MCF 10A (cell line): ENCODE data around the gene CXorf38. TPM values are rescaled to one million over a fixed set of nuclear protein-coding genes. Genes with fewer than 3 reads are reported as not detected.
"Not testable (repeated sequence)": the region's sequence is repeated elsewhere in the genome, so short reads cannot be mapped to it uniquely, and the experiment has no call there.

Experiments
- BruUV-seq: library from RNA; stranded (reverse); fragments of 400-500 nt; replicated peaks from 2 replicates; lab custom pipeline; 2021; lab: Mats Ljungman, UMichigan
- CTCF ChIA-PET: fragments of 300-600 bp; sonication (Branson Sonifier 250); formaldehyde crosslinking; extraction: SDS; loops from one replicate; lab custom pipeline; 2021; ENCODE audit warnings: antibody characterized with exemption, inconsistent platforms; lab: Yijun Ruan, JAX
- POLR2A ChIA-PET: fragments of 300-600, 350-650 bp; sonication (Branson Sonifier 250); formaldehyde crosslinking; extraction: SDS; loops from one replicate; lab custom pipeline; 2020; ENCODE audit warnings: antibody characterized with exemption, inconsistent platforms; lab: Yijun Ruan, JAX
- DNase-seq: peaks from one replicate; pipeline ENCODE4 v3.0.0-alpha.2; 2018; ENCODE audit not compliant: unreplicated experiment
- H3K27ac Mint-ChIP-seq: one replicate; pipeline ENCODE4 v1.8.0; 2022; ENCODE audit warnings: mild to moderate bottlenecking, low read depth, mixed read lengths; ENCODE audit not compliant: unreplicated experiment
- H3K27me3 Mint-ChIP-seq: one replicate; pipeline ENCODE4 v1.8.0; 2022; ENCODE audit warnings: mixed read lengths; ENCODE audit not compliant: insufficient read depth, unreplicated experiment
- H3K36me3 Mint-ChIP-seq: one replicate; pipeline ENCODE4 v1.8.0; 2022; ENCODE audit warnings: mild to moderate bottlenecking, moderate library complexity, mixed read lengths; ENCODE audit not compliant: insufficient read depth, unreplicated experiment
- H3K4me1 Mint-ChIP-seq: one replicate; pipeline ENCODE4 v1.8.0; 2022; ENCODE audit warnings: mixed read lengths; ENCODE audit not compliant: insufficient read depth, unreplicated experiment
- H3K4me3 Mint-ChIP-seq: one replicate; pipeline ENCODE4 v1.8.0; 2022; ENCODE audit warnings: mild to moderate bottlenecking, moderate library complexity, mixed read lengths; ENCODE audit not compliant: unreplicated experiment
- H3K9me3 Mint-ChIP-seq: one replicate; pipeline ENCODE4 v1.8.0; 2022; ENCODE audit warnings: mixed read lengths; ENCODE audit not compliant: unreplicated experiment
- CTCF ChIP-seq: fragments of 200-600 bp; IDR thresholded peaks from one replicate; pipeline ENCODE4 v1.8.0; 2022; ENCODE audit warnings: antibody characterized with exemption, mild to moderate bottlenecking; ENCODE audit not compliant: unreplicated experiment
- intact Hi-C: fragments of 100-400 bp; cut with micrococcal nuclease; formaldehyde crosslinking; loops from 2 replicates; pipeline ENCODE4 v1.14.1; 2022
- total RNA-seq: library from RNA; stranded (reverse); gene quantifications from 2 replicates; pipeline ENCODE4 v1.2.3, GENCODE V29; 2022

The CXorf38 gene
- total RNA-seq, 1 experiment from 2014 or later = 21.4 TPM

DNA sequence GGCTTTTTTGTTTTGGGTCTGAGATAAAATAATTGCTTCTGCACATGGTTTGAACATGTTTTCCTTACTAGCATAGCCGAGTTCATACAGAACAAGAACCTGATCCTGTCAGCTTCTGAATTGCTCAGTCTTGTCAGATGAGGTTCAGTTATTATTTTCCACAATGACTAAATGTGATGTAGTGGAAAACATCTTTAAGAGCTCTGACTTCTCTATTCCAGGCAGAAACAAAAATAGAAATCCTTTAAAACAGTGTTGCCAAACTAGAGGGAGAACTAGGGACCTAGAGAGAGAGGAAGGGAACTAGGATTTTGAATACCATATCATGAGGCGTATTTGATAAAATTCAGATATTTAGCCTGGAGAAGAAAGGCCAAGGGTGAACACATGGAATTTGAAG lies 64.5 kb downstream of the CXorf38 start:
- ChIA-PET CTCF (no interaction called here), POLR2A (no interaction called here)
- BruUV-seq = no TSS peak
- Mint-ChIP-seq H3K9me3 (no peaks in the 10 kb centered on the region), H3K27me3 (peaks cover 60% of the 10 kb centered on the region), H3K4me3 (no peak overlapping the region), H3K36me3 (no peaks in the 10 kb centered on the region), H3K4me1 (peaks cover 14% of the 10 kb centered on the region), H3K27ac (no peak overlapping the region)
- intact Hi-C loops = no loop called here
- DNase-seq = no peak
- no peak for TF ChIP-seq CTCF

DNA sequence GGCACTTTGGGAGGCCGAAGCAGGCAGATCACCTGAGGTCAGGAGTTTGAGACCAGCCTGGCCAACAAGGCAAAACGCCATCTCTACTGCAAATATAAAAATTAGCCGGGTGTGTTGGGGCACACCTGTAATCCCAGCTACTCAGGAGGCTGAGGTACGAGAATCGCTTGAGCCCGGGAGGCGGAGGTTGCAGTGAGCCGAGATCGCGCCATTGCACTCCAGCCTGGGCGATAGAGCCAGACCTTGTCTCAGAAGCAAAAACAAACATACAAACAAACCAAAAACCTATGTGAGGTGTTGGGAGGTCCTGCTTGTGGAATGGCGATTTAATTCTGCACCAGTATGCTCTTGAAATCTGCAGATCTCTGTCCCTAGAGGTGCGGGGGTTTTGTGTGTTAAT lies 65.2 kb downstream of the CXorf38 start:
- ChIA-PET POLR2A (interaction anchor here (0.7 to 3.0 kb wide), 2 partner anchors 63 to 1845 kb away, joined by 3 to 18 read pairs; no protein-coding TSS in a partner anchor), CTCF (interaction anchor here (0.9 to 1.1 kb wide), 2 partner anchors 38 to 639 kb away, joined by 3 to 5 read pairs; no protein-coding TSS in a partner anchor)
- peak overlapping the region; percentile 91 for H3K4me3 Mint-ChIP-seq
- DNase-seq, H3K27ac Mint-ChIP-seq, H3K9me3 Mint-ChIP-seq, intact Hi-C loops, H3K36me3 Mint-ChIP-seq, BruUV-seq: not testable (repeated sequence)
- H3K4me1 Mint-ChIP-seq = peaks cover 14% of the 10 kb centered on the region
- peaks cover 60% of the 10 kb centered on the region for H3K27me3 Mint-ChIP-seq

DNA sequence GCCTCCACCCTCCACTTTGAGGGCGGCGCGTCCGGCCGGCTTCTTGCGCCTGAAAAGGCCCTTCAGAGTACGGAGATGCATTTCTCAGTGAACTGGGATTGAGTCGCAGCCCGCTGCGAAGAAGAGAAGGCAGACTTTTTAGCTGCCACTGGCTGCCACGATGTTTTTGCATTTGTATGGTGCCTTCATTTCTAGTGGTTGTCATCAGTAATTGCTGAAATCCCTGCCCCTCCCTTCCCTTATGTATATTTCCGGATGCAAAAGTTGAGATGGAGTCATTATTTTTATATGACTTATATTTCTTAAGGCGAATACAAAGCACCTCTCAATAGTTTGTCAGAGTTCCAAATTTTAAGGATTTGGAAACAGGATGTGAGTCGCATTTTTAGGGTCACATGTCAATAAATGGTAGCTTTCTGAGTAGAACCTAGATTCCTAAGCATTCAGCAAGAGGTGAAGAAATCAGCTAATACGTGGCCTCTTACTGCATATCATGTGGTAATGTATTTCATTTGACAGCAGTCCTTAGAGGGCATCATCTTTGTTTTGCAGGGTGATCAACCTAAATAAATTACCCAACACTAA lies 65.9 kb downstream of the CXorf38 start:
- intact Hi-C loops = loop anchor here (2.0 kb wide), 1 partner anchor 37 kb away; no protein-coding TSS in a partner anchor
- Mint-ChIP-seq H3K4me1 (peaks cover 14% of the 10 kb centered on the region), H3K4me3 (peak overlapping the region; percentile 91), H3K9me3 (no peaks in the 10 kb centered on the region), H3K27ac (peak overlapping the region; percentile 95), H3K27me3 (peaks cover 56% of the 10 kb centered on the region), H3K36me3 (no peaks in the 10 kb centered on the region)
- TSS peak; percentile 55 for BruUV-seq
- peak; percentile 10 for DNase-seq
- TF ChIP-seq CTCF = no peak
- ChIA-PET CTCF (interaction anchor here (0.9 to 1.1 kb wide), 2 partner anchors 38 to 640 kb away, joined by 3 to 5 read pairs; no protein-coding TSS in a partner anchor), POLR2A (interaction anchor here (0.6 to 3.0 kb wide), 9 partner anchors 12 to 1844 kb away, joined by 3 to 18 read pairs (median 4); no protein-coding TSS in a partner anchor)

GRCh38 chrX:40580537-40581335 lies 66.6 kb downstream of the CXorf38 start, which contains the start of gene ATP6AP2:
Gene ATP6AP2, plus strand, starts transcription at chrX:40580970. Its CDS starts 96 bp downstream, at chrX:40581066.
- no TSS peak for BruUV-seq
- ChIA-PET POLR2A (interaction anchor here (0.7 to 3.0 kb wide), 11 partner anchors 11 to 605 kb away, joined by 3 to 18 read pairs (median 4); no protein-coding TSS in a partner anchor), CTCF (interaction anchor here (0.6 to 1.1 kb wide), 2 partner anchors 151 to 640 kb away, joined by 3 to 4 read pairs; no protein-coding TSS in a partner anchor)
- H3K4me3 Mint-ChIP-seq = peak within 1 kb of the TSS; percentile 91
- intact Hi-C loops = loop anchor here (2.0 kb wide), 1 partner anchor 36 kb away; no protein-coding TSS in a partner anchor
- H3K4me1 Mint-ChIP-seq = peaks cover 14% of the 10 kb centered on the region
- H3K9me3 Mint-ChIP-seq = no peaks in the 10 kb centered on the region
- H3K36me3 Mint-ChIP-seq = no peaks in the 10 kb centered on the region
- TF ChIP-seq CTCF = no peak
- H3K27ac Mint-ChIP-seq = peak within 1 kb of the TSS; percentile 95
- DNase-seq = peak; percentile 92
- H3K27me3 Mint-ChIP-seq = peaks cover 49% of the 10 kb centered on the region
